Measurements from ENCODE around the gene LGR4. TPM values are rescaled to one million over a fixed set of nuclear protein-coding genes. Genes with fewer than 3 reads are reported as not detected.

The LGR4 gene
- total and polyA plus RNA-seq, 2 of the 4 experiments (the other 2 are of a cell fraction), result 2.9 to 6.8 TPM

- Histone ChIP-seq H2AK9ac (replicated peaks; ENCODE audit: low read depth, low read length, poor library complexity) (no peak overlapping the region), H2AK5ac (ENCODE audit: low read depth, low read length) (no peak overlapping the region), H2BK15ac (ENCODE audit: low read depth, low read length) (no peak overlapping the region), H3K9me1 (ENCODE audit: insufficient read depth, low read length) (peaks cover 6% of the 10 kb centered on the region; the same call in 1 of the 2 replicates), H3K56ac (ENCODE audit: extremely low read depth, insufficient read depth, low read length) (no peak overlapping the region), H3K4me1 (ENCODE audit: control insufficient read depth, insufficient read depth, low read length) (peaks cover 3% of the 10 kb centered on the region; the same call in 1 of the 2 replicates), H2BK120ac (ENCODE audit: low read depth, low read length) (no peak overlapping the region), H2AFZ (replicated peaks; ENCODE audit: low read length, poor library complexity) (no peak overlapping the region), H3K79me1 (ENCODE audit: low read depth in 1 of 2, low read length in 2 of 2) (no peaks in the 10 kb centered on the region; a peak in 1 of 4 replicates), H4K8ac (ENCODE audit: low read depth in 2 of 2, low read length in 2 of 2) (no peak overlapping the region), H3K4me2 (ENCODE audit: low read depth, low read length) (no peak overlapping the region), H3K9me3 (ENCODE audit: control insufficient read depth, insufficient read depth, low read length) (no peaks in the 10 kb centered on the region), H3K36me3 (ENCODE audit: control insufficient read depth, insufficient read depth, low read length) (no peaks in the 10 kb centered on the region), H3K4ac (ENCODE audit: low read depth, low read length) (no peak overlapping the region), H4K5ac (ENCODE audit: low read depth, low read length) (no peak overlapping the region), H3K27ac (ENCODE audit: insufficient read depth, low read length) (no peak overlapping the region), H3K4me3 (ENCODE audit: insufficient read depth, low read depth, low read length) (no peak overlapping the region), H2BK20ac (ENCODE audit: low read depth, low read length) (no peak overlapping the region), H2BK5ac (ENCODE audit: low read depth, low read length, poor library complexity, severe bottlenecking) (no peak overlapping the region), H3K23ac (ENCODE audit: low read depth, low read length) (no peak overlapping the region), H3K18ac (ENCODE audit: low read depth, low read length) (no peak overlapping the region), H4K91ac (ENCODE audit: insufficient read depth, low read depth, low read length) (no peak overlapping the region), H3K14ac (replicated peaks; ENCODE audit: low read depth, low read length) (no peak overlapping the region), H3K27me3 (ENCODE audit: control insufficient read depth, insufficient read depth, low read length) (no peaks in the 10 kb centered on the region), H3K9ac (ENCODE audit: low read depth, low read length) (no peak overlapping the region), H4K20me1 (ENCODE audit: insufficient read depth, low read length) (no peaks in the 10 kb centered on the region)
- TF ChIP-seq MAZ (IDR thresholded peaks at IDR 0.05; ENCODE audit: borderline replicate concordance, low read depth, low read length) (no peak), CTCF (conservative IDR thresholded peaks at IDR 0.05; ENCODE audit: low read depth, low read length) (no peak), MAFK (IDR thresholded peaks at IDR 0.05; ENCODE audit: low read depth, low read length) (no peak), RFX5 (IDR thresholded peaks at IDR 0.05; ENCODE audit: low read depth, low read length) (no peak), CEBPB (IDR thresholded peaks at IDR 0.05; ENCODE audit: low read depth, low read length) (no peak), FOS (IDR thresholded peaks at IDR 0.05; ENCODE audit: low read depth, low read length) (no peak), SMC3 (IDR thresholded peaks at IDR 0.05; ENCODE audit: low read depth, low read length) (no peak), RAD21 (IDR thresholded peaks at IDR 0.05; ENCODE audit: low read length) (no peak), MXI1 (IDR thresholded peaks at IDR 0.05; ENCODE audit: borderline replicate concordance, low read depth, low read length) (no peak), CHD1 (IDR thresholded peaks at IDR 0.05; ENCODE audit: low read depth, low read length) (no peak), NFE2L2 (IDR thresholded peaks at IDR 0.05; ENCODE audit: low read depth, low read length) (no peak), USF2 (IDR thresholded peaks at IDR 0.05; ENCODE audit: low read depth, low read length) (no peak)
- ChIA-PET POLR2A (ENCODE audit: unreplicated experiment) (no interaction called here), CTCF (no interaction called here)
- no CpG with 5 or more reads among the region's 5 CpGs for WGBS, 2 experiments (ENCODE audit: extremely low coverage in 2 of 2, insufficient read length in 1 of 2)
- no TSS peak for BruUV-seq (replicated peaks)
- intact Hi-C loops (cut with micrococcal nuclease) (no loop called here), in situ Hi-C loops (cut with MboI; ENCODE audit: low sequenced_read_pairs) (no loop called here), dilution Hi-C loops (cut with HindIII; ENCODE audit: low sequenced_read_pairs, unreplicated experiment) (no loop called here)
- DNase-seq (no peak), ATAC-seq (ENCODE audit: low read depth) (no peak)
Measured at GRCh38 chr11:27356624-27357222, 115.9 kb downstream of the LGR4 start.

Measured in IMR-90 (cell line).